CD4-positive, alpha-beta T cell treated with Interleukin-6 at 100 ng/mL for 8 hours (primary cell): ENCODE results near the gene ALDOC.
A peak's percentile ranks its signal among the peaks of the same experiment; 100 is the strongest.
"Not testable (repeated sequence)": the region's sequence is repeated elsewhere in the genome, so short reads cannot be mapped to it uniquely, and the experiment has no call there.

ENCODE experiments used
- DNase-seq: peaks from one replicate; pipeline ENCODE4 v3.0.0-alpha.2; 2020; ENCODE audit warnings: mixed read lengths, low spot score

Gene ALDOC

GRCh38 chr17:28582513-28582912 is 5.8 kb upstream of the ALDOC start:
- DNase-seq, result no peak

- DNase-seq, result no peak
These were observed 4.3 kb upstream of the ALDOC start for GRCh38 chr17:28580959-28581358.

- no peak for DNase-seq
These were observed 2.8 kb upstream of the ALDOC start for GRCh38 chr17:28579526-28579925.

- DNase-seq, result no peak
These were observed 1.8 kb upstream of the ALDOC start for GRCh38 chr17:28578246-28579195.

- no peak for DNase-seq
These were observed 750 bp upstream of the ALDOC start for GRCh38 chr17:28577466-28577824.

- not testable (repeated sequence) for DNase-seq
These were observed 679 bp downstream of the ALDOC start for GRCh38 chr17:28576016-28576415.

GRCh38 chr17:28575126-28575795 is 1.4 kb downstream of the ALDOC start:
- no peak for DNase-seq

- no peak for DNase-seq
These were observed 2.2 kb downstream of the ALDOC start for GRCh38 chr17:28574526-28574925.

- DNase-seq, result no peak
These were observed 2.7 kb downstream of the ALDOC start for GRCh38 chr17:28573966-28574480.

- no peak for DNase-seq
These were observed 3.2 kb downstream of the ALDOC start for GRCh38 chr17:28573521-28573920.

GRCh38 chr17:28573040-28573380 is 3.7 kb downstream of the ALDOC start:
- DNase-seq, result no peak

- no peak for DNase-seq
These were observed 4.2 kb downstream of the ALDOC start for GRCh38 chr17:28572259-28573039.

GRCh38 chr17:28571361-28572122 is 5.2 kb downstream of the ALDOC start, which contains the start of gene PIGS:
PIGS (minus strand) TSS chr17:28571524; CDS start chr17:28571496, 28 bp downstream.
- DNase-seq, result peak; percentile 90

GRCh38 chr17:28570716-28571360 is 5.9 kb downstream of the ALDOC start:
- peak; percentile 43 for DNase-seq

- no peak for DNase-seq
These were observed 7.2 kb downstream of the ALDOC start for GRCh38 chr17:28569446-28569845.

GRCh38 chr17:28567604-28568003 is 9.1 kb downstream of the ALDOC start:
- no peak for DNase-seq

- no peak for DNase-seq
These were observed 13.2 kb downstream of the ALDOC start for GRCh38 chr17:28563475-28563874.

- no peak for DNase-seq
These were observed 21.7 kb downstream of the ALDOC start for GRCh38 chr17:28555022-28555421.

GRCh38 chr17:28554565-28554964 is 22.1 kb downstream of the ALDOC start:
- DNase-seq, result no peak

- no peak for DNase-seq
These were observed 23.6 kb downstream of the ALDOC start for GRCh38 chr17:28553000-28553505.
